SU-DHL-6 (cell line): ENCODE measurements around the gene ENO1.

Source experiments
- CTCF ChIP-seq: fragments of 200-600 bp; sonication (generic); IDR thresholded peaks from one replicate; pipeline ENCODE4 v1.5.1; 2017; ENCODE audit warnings: antibody characterized with exemption, mild to moderate bottlenecking, low read length, moderate library complexity; ENCODE audit not compliant: insufficient read depth, poor library complexity, severe bottlenecking
- EZH2phosphoT487 ChIP-seq: fragments of 200-600 bp; sonication (generic), shearing (Covaris generic); conservative IDR thresholded peaks from 2 replicates; pipeline ENCODE4 v1.6.1; 2018; ENCODE audit warnings: mild to moderate bottlenecking, antibody characterized with exemption, low read length, moderate library complexity, mixed read lengths

- TF ChIP-seq CTCF = no peak
- TF ChIP-seq EZH2phosphoT487 = no peak
Measured at GRCh38 chr1:8925406-8925805, 46.9 kb upstream of the ENO1 start.
